Glomerular endothelial cell (primary cell): ENCODE data around the gene TNFRSF9. TPM values are rescaled to one million over a fixed set of nuclear protein-coding genes. Genes with fewer than 3 reads are reported as not detected.
"Not testable (repeated sequence)": the region's sequence is repeated elsewhere in the genome, so short reads cannot be mapped to it uniquely, and the experiment has no call there.

ENCODE experiments used
- DNase-seq: peaks from one replicate; pipeline ENCODE4 v3.0.0-alpha.2; 2011; ENCODE audit warnings: low read depth, low spot score; ENCODE audit errors: extremely low read depth
- total RNA-seq: library from RNA; depleted of rRNA; stranded (reverse); fragments of >200 nt; gene quantifications from 2 replicates; pipeline ENCODE4 v1.2.3, GENCODE V29; 2015

Gene TNFRSF9
- total RNA-seq, 1 donor from 2014 or later, result 6.7 TPM

DNA sequence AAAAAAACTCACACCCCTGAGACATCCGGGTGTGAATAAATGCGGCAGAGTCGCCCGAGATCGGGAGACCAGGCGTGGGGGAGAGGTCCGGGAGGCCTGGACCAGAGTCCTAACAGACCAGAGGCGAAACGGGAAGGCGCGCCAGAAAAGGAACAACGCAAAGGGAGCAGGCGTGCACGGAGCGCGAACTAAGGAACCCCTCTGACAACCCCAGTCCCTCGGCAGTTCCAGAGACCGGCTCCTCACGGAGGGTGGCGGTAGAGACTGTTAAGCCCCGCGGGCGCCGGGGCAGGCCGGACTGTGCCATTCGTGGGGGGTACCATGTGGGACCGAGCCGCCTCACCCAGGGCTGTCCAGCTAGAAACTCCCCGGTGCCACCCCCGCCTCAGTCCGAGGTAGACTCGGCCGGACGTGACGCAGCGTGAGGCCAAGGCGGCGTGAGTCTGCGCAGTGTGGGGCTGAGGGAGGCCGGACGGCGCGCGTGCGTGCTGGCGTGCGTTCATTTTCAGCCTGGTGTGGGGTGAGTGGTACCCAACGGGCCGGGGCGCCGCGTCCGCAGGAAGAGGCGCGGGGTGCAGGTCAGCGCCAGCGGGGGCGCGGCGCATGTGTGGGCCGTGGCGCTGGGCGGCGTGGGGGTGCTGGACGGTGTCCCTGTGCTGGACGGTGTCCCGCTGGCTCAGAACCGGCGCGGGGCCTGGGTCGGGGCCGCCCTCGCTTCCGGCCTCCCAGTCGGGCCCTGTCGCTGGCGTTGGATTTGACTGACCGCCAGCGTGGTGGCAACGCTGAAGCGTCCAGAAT lies 20.8 kb upstream of the TNFRSF9 start, which contains the start of gene PARK7:
PARK7 (plus strand) TSS at position 496 of the 798 bp plus-strand sequence. CDS start 1,075 bp downstream, outside the sequence.
- peak; percentile 87 for DNase-seq

DNA sequence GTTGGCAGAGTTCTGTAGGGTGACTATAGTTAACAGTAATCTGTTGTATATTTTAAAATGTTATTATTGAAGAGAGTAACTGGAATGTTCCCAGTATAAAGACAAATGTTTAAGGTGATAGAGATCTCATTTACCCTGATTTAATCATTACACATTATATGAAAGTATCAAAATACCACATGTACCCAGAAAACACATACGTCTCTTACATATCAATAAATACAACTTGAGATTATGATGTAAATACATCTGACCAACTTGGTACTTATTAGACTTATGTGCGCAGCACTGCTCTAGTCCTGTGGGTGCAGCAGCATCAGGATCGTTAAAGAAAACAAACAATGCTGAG lies 20.2 kb upstream of the TNFRSF9 start:
- DNase-seq, result no peak

DNA sequence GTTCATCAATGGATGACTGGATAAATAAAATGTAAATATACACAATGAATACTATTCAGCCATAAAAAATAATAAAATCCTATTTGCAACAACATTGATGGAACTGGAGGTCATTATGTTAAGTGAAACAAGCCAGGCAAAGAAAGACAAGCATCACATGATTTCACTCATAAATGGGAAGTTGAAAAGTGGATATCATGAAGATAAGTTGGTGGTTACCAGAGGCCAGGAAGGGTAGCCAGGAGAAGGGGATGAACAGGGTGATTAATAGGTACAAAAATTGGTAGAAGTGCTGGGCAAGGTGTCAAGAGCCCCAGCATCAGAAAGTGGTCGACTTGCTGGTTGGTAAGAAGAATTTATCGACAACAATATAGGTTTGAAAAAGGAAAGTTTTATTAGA lies 19.5 kb upstream of the TNFRSF9 start:
- DNase-seq, result no peak

DNA sequence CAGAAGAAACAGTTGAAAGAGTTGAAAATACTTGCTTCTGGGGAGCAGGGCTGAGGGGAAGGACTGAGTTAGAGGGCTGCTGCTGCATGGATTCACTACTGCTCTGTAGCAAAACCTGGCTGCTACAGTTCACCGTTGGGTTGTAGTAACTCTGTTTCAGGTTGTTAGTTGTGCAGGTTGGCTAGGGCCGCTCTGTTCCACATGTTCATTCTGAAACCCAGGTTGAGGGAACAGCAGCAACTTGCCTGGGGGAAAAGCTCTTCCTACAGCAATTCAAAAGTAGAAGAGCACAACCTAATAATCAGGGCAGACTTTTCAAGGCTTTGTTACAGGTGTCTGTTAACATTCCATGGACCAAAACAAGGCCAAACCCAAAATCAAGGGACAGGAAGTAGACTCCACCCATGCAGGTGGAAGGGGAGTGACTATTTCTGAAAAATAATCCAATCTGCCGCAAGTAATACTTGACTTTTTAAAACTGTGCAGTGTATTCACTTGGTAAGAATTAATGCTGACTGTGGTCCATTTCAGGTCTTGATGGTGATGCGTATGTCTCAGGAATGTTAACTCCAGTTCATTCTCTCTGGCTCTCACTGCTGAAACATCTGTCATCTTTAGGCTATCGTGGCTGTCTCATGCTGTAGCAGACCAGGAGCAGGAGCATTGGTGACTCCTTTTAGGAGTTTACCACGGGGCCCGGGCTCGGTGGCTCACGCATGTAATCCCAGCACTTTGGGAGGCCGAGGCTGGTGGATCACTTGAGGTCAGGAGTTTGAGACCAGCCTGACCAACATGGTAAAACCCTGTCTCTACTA lies 15.8 kb upstream of the TNFRSF9 start:
- no peak for DNase-seq

DNA sequence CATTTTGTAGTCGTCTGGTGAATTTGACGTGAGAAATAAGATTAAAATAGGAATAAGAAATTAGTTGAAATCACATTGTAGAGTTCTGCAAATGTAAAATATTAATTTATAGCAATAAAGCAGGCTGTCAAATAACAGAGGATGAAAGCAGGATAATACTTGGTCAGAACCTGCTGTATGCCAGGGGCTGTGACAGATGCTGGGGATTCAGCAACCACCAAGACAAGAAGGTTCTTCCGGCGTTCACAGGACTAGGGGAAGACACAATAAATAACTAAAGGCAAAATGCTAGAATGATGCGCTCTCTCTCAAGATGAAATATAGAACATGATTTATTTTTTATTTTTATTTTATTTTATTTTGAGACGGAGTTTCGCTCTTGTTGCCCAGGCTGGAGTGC lies 14.0 kb upstream of the TNFRSF9 start:
- no peak for DNase-seq

DNA sequence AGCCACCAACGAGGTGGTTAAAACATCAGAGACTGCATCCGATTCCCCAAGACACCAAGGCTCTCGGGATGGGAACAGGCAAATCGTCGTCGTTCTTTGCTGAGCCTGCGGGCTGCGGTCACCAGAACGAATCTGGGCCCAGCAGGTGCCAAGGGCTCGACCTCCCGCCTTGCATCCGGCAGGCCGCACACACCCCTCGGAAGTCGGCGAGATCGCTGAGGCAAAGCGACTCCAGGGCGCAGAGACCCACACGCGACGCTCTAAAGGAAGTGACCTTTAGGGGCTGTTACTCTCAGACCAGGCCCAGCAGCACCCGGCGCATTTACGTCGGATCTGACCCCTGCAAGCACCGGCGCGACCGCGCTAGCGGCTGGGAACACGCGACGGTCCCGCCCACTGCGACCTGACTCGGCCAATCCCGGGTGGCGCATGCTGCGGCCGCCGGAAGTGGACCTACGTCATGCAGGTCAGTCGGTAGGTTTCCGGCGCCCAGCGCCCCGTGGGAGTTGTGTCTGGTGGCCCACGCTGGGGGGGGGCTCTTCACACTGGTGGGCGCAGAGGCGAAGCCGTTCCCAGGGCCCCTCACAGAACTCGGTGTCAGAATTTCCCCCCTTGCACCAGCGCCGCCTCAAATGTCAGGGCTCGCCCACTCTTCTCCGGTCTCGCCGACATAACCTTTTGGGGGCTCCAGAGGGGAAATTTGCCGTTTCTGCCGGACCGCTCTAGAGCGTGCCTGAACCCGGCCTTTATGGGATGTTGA lies 13.4 kb upstream of the TNFRSF9 start:
- peak; percentile 41 for DNase-seq

- DNase-seq, result not testable (repeated sequence)
Observed at GRCh38 chr1:7952791-7953190, 12.2 kb upstream of the TNFRSF9 start.

GRCh38 chr1:7948960-7949359 lies 8.3 kb upstream of the TNFRSF9 start:
- no peak for DNase-seq

DNA sequence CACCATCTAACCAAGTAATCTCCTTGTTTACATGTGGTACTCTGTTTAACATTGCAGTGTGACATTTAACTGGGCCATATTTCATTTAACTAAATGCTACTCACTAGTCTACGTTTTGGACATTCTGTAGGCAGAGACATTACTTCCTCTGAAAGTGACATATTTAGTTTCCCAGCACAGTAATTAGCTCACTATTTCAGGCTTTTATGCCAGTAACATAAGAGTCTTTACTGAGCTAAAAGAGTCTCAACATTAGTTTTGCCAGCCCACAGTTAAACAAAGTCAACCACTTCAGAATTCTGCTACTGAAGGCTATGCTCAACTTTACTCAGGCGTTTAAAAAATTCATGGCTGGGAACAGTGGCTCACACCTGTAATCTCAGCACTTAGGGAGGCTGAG lies 2.6 kb upstream of the TNFRSF9 start:
- no peak for DNase-seq

DNA sequence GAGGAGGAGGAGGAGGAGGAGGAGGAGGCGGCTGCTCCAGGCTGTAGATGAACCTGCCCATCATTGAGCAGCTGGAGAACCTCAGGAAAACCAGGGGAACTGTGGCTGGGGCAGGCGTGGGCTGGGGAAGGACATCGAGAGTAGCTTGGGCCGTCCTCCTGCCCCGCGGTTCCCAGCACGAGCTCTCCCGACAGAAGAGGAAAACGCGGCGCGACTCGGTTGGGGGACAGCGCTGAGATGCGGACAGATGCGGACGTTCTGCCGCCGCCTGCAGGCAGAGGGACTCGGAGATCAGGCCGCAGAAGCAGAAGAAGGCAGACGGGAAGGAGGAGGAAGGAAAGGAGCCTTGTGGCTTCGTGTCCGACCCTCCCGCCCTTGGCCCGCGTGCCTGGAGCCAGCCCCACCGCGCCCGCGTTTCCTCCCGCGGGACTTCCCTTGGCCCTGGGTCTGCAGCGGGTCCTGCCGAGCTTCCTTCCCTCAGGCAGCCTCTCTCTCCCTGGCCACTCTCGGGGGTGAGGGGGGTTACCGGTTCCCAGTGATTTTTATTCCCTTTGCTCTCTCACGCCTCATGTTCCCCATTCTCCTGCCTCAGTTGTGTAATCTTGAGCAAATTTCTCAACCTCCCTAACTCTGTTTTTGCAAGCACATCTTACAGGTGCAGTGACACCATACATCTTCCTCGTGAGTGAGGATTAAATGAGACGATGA lies 1.7 kb upstream of the TNFRSF9 start:
- DNase-seq, result no peak

DNA sequence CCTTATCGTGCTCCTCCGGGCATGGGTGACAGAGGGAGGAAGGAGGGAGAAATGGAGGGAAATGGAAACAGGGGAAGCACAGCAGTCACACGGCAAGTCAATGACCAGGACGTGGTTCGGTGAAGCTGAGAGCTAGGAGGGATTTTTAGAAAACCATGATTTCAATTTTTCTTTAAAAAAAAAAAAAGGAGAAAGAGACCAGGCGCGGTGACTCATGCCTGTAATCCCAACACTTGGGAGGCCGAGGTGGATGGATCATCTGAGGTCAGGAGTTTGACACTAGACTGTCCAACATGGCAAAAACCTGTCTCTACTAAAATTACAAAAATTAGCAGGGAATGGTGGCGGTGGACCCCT lies 776 bp upstream of the TNFRSF9 start:
- DNase-seq, result no peak

GRCh38 chr1:7940034-7940433 lies 605 bp downstream of the TNFRSF9 start:
- DNase-seq, result no peak

GRCh38 chr1:7938070-7938469 lies 2.6 kb downstream of the TNFRSF9 start:
- DNase-seq, result no peak

DNA sequence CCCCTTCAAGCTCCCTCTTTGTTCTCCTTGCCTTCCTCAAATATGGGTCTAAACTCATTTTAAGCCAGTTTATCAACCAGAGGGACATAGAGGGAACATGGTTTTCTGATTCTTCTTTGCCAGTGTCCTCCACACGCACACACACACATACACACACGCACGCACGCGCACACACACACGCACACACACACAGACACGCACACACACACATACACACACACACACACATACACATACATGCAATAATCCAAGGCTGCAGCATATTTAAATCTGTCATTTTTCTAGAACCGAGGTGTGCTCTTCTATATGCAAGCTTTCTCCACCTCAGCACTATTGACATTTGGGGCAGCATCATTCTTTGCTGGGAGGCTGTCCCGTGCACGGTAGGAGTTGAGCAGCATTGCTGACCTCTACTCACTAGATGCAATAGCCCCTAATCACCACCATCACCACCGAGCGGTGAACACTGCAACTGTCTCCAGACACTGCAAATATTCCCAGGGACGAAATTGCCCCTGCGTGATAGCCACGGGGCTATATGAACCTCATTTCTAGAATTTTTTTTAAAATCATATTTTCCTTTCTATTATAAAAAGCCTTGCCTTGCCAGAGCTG lies 8.0 kb downstream of the TNFRSF9 start:
- no peak for DNase-seq

- no peak for DNase-seq
Observed at GRCh38 chr1:7931446-7931812, 9.2 kb downstream of the TNFRSF9 start.

DNA sequence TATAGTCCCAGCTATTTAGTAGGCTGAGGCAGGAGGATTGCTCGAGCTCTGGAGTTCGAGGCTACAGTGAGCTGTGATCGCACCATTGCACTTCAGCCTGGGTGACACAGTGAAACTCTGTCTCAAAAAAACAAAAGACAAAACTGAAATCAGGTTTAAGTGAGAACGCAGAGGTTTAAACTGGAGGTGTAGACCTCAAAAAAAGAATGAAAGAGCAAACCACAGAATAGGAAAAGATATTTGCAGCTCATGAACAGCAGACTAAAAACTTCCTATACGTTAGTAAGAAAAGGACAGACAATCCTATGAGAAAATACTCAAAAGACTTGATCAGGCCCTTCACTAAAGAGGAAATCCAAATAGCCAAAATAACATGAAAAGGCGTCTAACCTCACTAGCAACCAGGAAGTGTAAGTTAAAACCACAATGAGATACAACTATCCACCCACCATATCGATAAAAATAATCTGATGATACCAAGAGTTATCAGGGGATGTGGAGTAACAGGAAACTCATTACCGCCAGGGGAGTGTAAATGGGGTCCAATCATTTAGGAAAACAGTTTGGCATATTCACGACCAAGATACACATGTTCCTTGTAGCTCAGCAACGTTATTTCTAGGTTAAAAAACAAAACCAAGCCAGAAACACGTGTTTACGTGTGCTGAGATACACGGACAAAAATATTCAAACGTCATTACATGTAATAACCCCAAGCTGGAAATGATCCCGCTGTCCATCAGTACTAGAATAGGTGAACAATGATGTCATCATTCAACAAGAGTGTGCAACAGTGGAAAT lies 9.8 kb downstream of the TNFRSF9 start:
- no peak for DNase-seq

DNA sequence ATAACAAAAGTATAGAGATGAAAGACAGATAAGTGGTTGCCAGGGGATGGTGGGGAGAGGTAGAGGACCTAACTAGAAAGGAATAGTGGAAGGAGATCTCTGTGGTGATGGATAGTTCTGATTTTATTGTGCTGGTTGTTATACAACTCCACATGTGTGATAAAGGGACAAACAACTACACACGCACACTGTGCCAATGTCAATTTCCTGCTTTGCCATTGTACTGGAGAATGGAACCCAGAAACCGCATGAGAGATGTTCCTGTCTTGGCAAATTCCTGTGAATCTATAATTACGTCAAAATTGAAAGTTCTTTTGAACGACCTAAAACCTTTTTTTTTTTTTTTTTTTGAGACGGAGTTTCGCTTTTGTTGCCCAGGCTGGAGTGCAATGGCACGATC lies 11.0 kb downstream of the TNFRSF9 start:
- DNase-seq, result no peak

DNA sequence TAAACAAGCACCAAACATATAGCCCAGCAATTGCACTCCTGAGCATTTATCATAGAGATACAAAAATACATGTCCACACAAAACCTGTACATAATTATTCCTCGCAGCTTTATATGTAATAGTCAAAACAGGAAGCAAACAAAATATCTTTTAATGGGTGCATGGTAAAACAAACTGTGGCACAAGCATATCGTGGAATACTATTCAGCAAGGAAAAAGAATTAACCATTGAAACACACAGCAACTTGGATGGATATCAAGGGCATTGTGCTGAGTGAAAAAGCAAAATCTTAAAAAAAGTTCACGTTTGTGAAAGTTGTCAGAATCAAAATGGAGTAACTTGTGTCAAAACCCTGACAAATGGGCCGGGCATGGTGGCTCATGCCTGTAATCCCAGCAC lies 12.4 kb downstream of the TNFRSF9 start:
- no peak for DNase-seq

DNA sequence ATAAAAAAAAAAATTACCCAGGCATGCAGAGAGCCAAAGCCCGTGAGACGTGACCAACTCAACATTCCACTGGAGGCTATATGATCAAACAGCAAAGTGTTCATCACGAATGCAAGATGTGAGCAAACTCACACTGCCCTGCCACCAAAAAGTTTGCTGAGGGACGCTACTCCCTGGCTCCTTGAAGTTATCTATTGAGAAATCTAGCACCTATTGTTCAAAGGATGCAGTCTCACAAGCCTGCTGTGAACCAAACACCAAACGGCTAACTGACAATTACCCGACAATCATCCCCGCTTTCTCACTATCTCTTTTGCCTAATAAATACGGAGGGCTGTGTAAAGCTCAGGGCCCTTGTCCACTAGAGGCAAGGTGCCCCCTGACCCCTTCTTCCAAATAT lies 13.6 kb downstream of the TNFRSF9 start:
- DNase-seq, result not testable (repeated sequence)

- no peak for DNase-seq
Observed at GRCh38 chr1:7922301-7922700, 18.3 kb downstream of the TNFRSF9 start.
